CD4-positive, alpha-beta T cell (primary cell): Measurements from ENCODE around the gene SH2D7. TPM values are rescaled to one million over a fixed set of nuclear protein-coding genes. Genes with fewer than 3 reads are reported as not detected.

Experiments
- ATAC-seq: fragments of 200-7000 bp; cut with Tn5 transposase; one replicate; pipeline ENCODE4 v1.10.0; 2022; ENCODE audit warnings: mild to moderate bottlenecking; ENCODE audit not compliant: poor library complexity
- CTCF ChIA-PET: fragments of 350-600 bp; sonication (Branson Sonifier 250); formaldehyde crosslinking; loops from one replicate; lab custom pipeline; 2021; ENCODE audit warnings: antibody characterized with exemption, inconsistent platforms; lab: Charles Lee
- POLR2A ChIA-PET: fragments of 350-600 bp; sonication (Branson Sonifier 250); formaldehyde crosslinking; loops from one replicate; lab custom pipeline; 2021; ENCODE audit warnings: antibody characterized with exemption, inconsistent platforms; lab: Charles Lee
- DNase-seq, 14 experiments: peaks; one replicate each; pipeline ENCODE4 v3.0.0-alpha.2; 2013 to 2020; ENCODE audit warnings: mixed read lengths in 2 of 14
- H3K27ac ChIP-seq, 2 donors: one replicate each; pipeline versions ENCODE4 v1.5.1 to v1.7.0; 2013; ENCODE audit warnings: low read length in 2 of 2, low read depth in 1 of 2, mild to moderate bottlenecking in 1 of 2
- H3K27me3 ChIP-seq, 2 experiments: 1 replicate in 1 of 2; 2 replicates in 1 of 2; pipeline versions ENCODE4 v1.6.1 to v1.7.0; 2013; ENCODE audit warnings: low read length in 2 of 2, control low read depth in 1 of 2, mild to moderate bottlenecking in 1 of 2, moderate library complexity in 1 of 2; ENCODE audit not compliant: insufficient read depth in 2 of 2, control insufficient read depth in 1 of 2
- H3K36me3 ChIP-seq: one replicate; pipeline ENCODE4 v1.6.1; 2013; ENCODE audit warnings: low read length, control low read depth; ENCODE audit not compliant: insufficient read depth
- H3K4me1 ChIP-seq: one replicate; pipeline ENCODE4 v1.6.1; 2013; ENCODE audit warnings: low read length, control low read depth; ENCODE audit not compliant: insufficient read depth
- H3K4me3 ChIP-seq: one replicate; pipeline ENCODE4 v1.5.1; 2013; ENCODE audit warnings: mild to moderate bottlenecking, low read length, moderate library complexity
- H3K9me3 ChIP-seq, 2 experiments: 1 replicate in 1 of 2; 2 replicates in 1 of 2; pipeline versions ENCODE4 v1.6.1 to v1.7.0; 2013; ENCODE audit warnings: low read length in 2 of 2, mild to moderate bottlenecking in 2 of 2, control low read depth in 1 of 2, moderate library complexity in 1 of 2; ENCODE audit not compliant: control insufficient read depth in 1 of 2, insufficient read depth in 1 of 2
- H3K27ac Mint-ChIP-seq: one replicate; pipeline ENCODE4 v1.8.0; 2020; ENCODE audit warnings: mixed read lengths
- H3K27me3 Mint-ChIP-seq: one replicate; pipeline ENCODE4 v1.8.0; 2021; ENCODE audit warnings: mixed read lengths
- H3K36me3 Mint-ChIP-seq: one replicate; pipeline ENCODE4 v1.8.0; 2021; ENCODE audit warnings: low read depth, mixed read lengths
- H3K4me1 Mint-ChIP-seq: one replicate; pipeline ENCODE4 v1.8.0; 2021; ENCODE audit warnings: low read depth, mixed read lengths
- H3K4me3 Mint-ChIP-seq: one replicate; pipeline ENCODE4 v1.8.0; 2020; ENCODE audit warnings: mild to moderate bottlenecking, mixed read lengths
- H3K9me3 Mint-ChIP-seq: one replicate; pipeline ENCODE4 v1.8.0; 2020; ENCODE audit warnings: mixed read lengths
- CTCF ChIP-seq: fragments of 200-600 bp; IDR thresholded peaks from one replicate; pipeline ENCODE4 v1.8.0; 2022; ENCODE audit warnings: antibody characterized with exemption, mild to moderate bottlenecking
- intact Hi-C, 2 experiments: fragments of 100-400 bp; cut with DNase I in 1 of 2; cut with micrococcal nuclease in 1 of 2; formaldehyde crosslinking; loops; one replicate each; pipeline versions ENCODE4 v1.15.1 to v1.9.0; 2023 to 2025; cut with DNase I, micrococcal nuclease
- total RNA-seq, 174 experiments: library from RNA in 2 of 174; stranded (reverse) in 2 of 174; gene quantifications; one replicate each; pipeline ENCODE4 v1.2.3 and lab custom pipeline; 2021 to 2026

Gene SH2D7
- total RNA-seq, 2 experiments from 2014 or later, result not detected

DNA sequence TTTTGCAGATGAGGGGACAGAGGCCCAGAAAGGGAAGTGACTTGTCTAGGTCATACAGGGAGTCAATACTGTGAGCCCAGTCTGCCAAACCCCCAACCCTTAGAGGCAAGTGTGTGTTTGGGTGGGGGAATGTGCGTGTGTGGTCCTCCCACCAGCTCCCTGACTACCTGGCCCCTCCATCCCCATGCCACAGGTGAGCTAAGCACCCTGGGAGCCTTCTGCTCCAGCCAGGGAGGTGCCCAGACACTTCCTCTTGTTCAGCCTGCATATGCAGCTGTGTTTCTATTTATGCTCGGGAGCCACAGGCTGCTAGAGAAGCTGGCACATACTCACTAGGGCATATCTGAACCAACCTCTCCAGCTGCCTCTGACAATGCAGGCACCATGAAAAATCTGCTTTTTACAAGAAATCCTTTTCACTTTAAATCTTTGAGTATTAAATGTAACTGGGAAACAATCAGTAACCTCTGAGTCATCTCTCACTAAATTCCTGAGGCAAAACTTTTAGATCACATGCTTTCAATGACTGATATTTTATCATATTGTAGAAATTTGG is 35.6 kb upstream of the SH2D7 start:
- Mint-ChIP-seq H3K4me3 (peak overlapping the region; percentile 50), H3K27ac (peak overlapping the region; percentile 84), H3K4me1 (peaks cover 87% of the 10 kb centered on the region), H3K9me3 (no peaks in the 10 kb centered on the region), H3K36me3 (peaks cover 19% of the 10 kb centered on the region), H3K27me3 (no peaks in the 10 kb centered on the region)
- peaks cover 89% of the 10 kb centered on the region for H3K4me1 ChIP-seq
- intact Hi-C loops, result no loop called here
- peak overlapping the region; percentile 58 to 79 for H3K27ac ChIP-seq
- CTCF ChIA-PET, result interaction anchor here (0.8 to 1.3 kb wide), 3 partner anchors 9 to 52 kb away, joined by 3 to 5 read pairs (median 3); no protein-coding TSS in a partner anchor
- peaks cover 18% of the 10 kb centered on the region for H3K36me3 ChIP-seq
- peak in 7 of 14 experiments; percentile 27 to 58 (median 42) for DNase-seq
- H3K9me3 ChIP-seq, result no peaks in the 10 kb centered on the region
- H3K27me3 ChIP-seq, result no peaks in the 10 kb centered on the region
- no peak for TF ChIP-seq CTCF
- H3K4me3 ChIP-seq, result peak overlapping the region; percentile 16
- peak; percentile 57 for ATAC-seq
- POLR2A ChIA-PET, result interaction anchor here (1.5 to 14.1 kb wide), 3 partner anchors 9 to 22 kb away, joined by 9 to 304 read pairs (median 12); partner anchors contain the start of gene TBC1D2B

GRCh38 chr15:78057803-78058202 is 34.6 kb upstream of the SH2D7 start:
- TF ChIP-seq CTCF, result no peak
- H3K4me3 ChIP-seq, result no peak overlapping the region
- no peaks in the 10 kb centered on the region for H3K27me3 ChIP-seq
- Mint-ChIP-seq H3K27ac (peak overlapping the region; percentile 84), H3K27me3 (no peaks in the 10 kb centered on the region), H3K36me3 (peaks cover 10% of the 10 kb centered on the region), H3K9me3 (no peaks in the 10 kb centered on the region), H3K4me3 (no peak overlapping the region), H3K4me1 (peaks cover 77% of the 10 kb centered on the region)
- H3K9me3 ChIP-seq, result no peaks in the 10 kb centered on the region
- H3K36me3 ChIP-seq, result peaks cover 13% of the 10 kb centered on the region
- CTCF ChIA-PET, result interaction anchor here (0.9 kb wide), 1 partner anchor 10 kb away, joined by 4 read pairs; no protein-coding TSS in a partner anchor
- intact Hi-C loops, result loop anchor here in 1 of 2 experiments (2.0 kb wide), 1 partner anchor 15 kb away; no protein-coding TSS in a partner anchor
- POLR2A ChIA-PET, result interaction anchor here (1.9 to 14.1 kb wide), 3 partner anchors 10 to 22 kb away, joined by 9 to 304 read pairs (median 10); partner anchors contain the start of gene TBC1D2B
- peak overlapping the region; percentile 33 to 79 for H3K27ac ChIP-seq
- ATAC-seq (no peak), DNase-seq (no peak)
- peaks cover 84% of the 10 kb centered on the region for H3K4me1 ChIP-seq

DNA sequence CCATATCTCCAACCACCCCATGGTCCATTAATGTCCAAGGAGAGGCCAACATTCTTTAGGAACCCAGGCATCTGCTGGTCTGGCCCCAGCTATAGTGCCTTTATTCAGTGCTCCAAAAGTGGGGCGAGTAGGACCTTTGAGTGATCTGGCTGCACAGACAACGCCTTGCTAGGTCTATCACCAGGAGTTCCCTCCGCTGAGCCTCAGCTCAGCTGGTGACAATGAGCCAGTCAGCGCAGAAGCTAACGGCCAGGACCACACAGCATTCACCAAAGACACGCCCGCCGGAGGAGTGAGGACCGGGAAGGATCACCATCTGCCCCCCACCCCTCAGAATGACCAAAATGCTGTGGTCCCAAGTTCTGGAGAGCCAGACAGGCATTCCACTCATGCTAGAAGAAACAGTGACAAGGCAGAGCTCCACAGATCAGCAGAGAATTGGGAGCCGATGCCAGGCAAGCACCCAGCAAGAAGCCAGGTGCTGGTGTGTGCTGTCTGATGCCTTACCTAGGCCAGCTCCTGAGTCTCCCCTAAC is 33.9 kb upstream of the SH2D7 start:
- Mint-ChIP-seq H3K9me3 (no peaks in the 10 kb centered on the region), H3K36me3 (peaks cover 3% of the 10 kb centered on the region), H3K4me3 (peak overlapping the region; percentile 18), H3K4me1 (peaks cover 70% of the 10 kb centered on the region), H3K27ac (peak overlapping the region; percentile 84), H3K27me3 (no peaks in the 10 kb centered on the region)
- TF ChIP-seq CTCF, result no peak
- DNase-seq, result peak in 1 of 14 experiments; percentile 28
- peaks cover 6% of the 10 kb centered on the region for H3K36me3 ChIP-seq
- H3K27ac ChIP-seq, result peak overlapping the region in 1 of 2 donors; percentile 79
- intact Hi-C loops, result loop anchor here in 1 of 2 experiments (2.0 kb wide), 1 partner anchor 14 kb away; no protein-coding TSS in a partner anchor
- POLR2A ChIA-PET, result interaction anchor here (1.9 to 14.1 kb wide), 5 partner anchors 8 to 23 kb away, joined by 4 to 304 read pairs (median 10); partner anchors contain the start of gene TBC1D2B
- peaks cover 84% of the 10 kb centered on the region for H3K4me1 ChIP-seq
- no peak for ATAC-seq
- no peak overlapping the region for H3K4me3 ChIP-seq
- H3K27me3 ChIP-seq, result no peaks in the 10 kb centered on the region
- no peaks in the 10 kb centered on the region for H3K9me3 ChIP-seq
- CTCF ChIA-PET, result interaction anchor here (0.6 to 0.9 kb wide), 2 partner anchors 9 to 50 kb away, joined by 3 to 4 read pairs; no protein-coding TSS in a partner anchor
